ENCODE results near the gene COL11A2. TPM values are rescaled to one million over a fixed set of nuclear protein-coding genes. Genes with fewer than 3 reads are reported as not detected.

Gene COL11A2
- total and polyA plus RNA-seq, 12 donors: 0.52 to 8.7 (median 0.94) TPM

DNA sequence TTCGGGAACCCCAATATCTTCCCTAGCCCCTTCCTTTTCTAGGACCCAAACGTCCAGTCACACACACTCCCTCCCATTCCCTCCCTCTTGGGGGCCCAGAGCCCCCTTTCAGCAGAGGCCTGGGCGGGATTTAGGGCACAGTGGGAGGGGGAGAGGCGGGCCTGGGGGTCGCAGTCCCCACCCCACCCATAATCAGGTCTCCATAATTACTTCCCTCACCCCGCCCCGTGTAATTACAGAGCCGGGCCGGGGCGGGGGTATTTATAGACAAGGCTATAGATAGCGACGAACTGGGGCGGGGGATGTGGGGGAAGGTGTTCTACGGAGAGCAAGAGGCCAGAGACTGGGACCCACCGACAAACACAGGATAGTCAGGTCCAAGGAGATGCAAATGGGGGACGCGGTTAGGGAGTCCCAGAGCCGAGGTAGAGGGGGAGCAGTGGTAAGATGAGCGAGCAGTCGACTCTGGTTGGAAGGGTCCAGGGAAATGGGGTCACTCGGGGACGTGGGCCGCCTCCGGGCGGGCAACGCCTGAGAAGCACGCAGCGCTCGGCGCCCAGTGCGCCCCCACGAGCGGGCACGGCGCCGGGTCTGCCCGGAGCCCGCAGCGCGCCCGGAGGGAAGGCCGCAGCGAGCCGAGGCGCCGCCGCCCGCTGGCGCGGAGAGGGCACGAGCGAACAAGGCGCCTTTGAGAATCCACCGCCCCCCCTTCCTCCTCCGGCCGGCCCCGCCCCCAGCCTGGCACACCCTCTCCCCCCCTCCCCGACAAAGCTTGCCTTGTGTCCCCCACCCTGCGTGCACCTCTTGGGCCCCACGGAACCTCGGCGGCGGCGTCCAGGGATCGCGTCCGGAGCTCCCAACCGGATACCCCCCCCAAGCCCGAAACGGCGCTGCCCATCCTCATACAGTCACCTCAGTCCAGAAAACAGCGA is 670 bp upstream of the COL11A2 start:
- TF ChIP-seq CTCF (IDR thresholded peaks at IDR 0.05): no peak
- Histone ChIP-seq H3K4me3 (peak overlapping the region; percentile 15 to 56 (median 48)), H3K27me3 (peaks cover 0 to 35% (median 0%) of the 10 kb centered on the region in 7 donors), H3K36me3 (peaks cover 0 to 41% (median 24%) of the 10 kb centered on the region in 9 donors), H3K27ac (peak overlapping the region in 8 of 10 donors; percentile 23 to 80 (median 68)), H3K9me3 (no peaks in the 10 kb centered on the region), H3K4me1 (peaks cover 5 to 47% (median 26%) of the 10 kb centered on the region in 9 donors)
- DNase-seq (peak; percentile 40 to 53), ATAC-seq (peak; percentile 15 to 35 (median 28))
- intact Hi-C loops (cut with DNase I): no loop called here
- 2% methylated on average over 66 to 71 of the region's 72 CpGs for WGBS, 2 donors

DNA sequence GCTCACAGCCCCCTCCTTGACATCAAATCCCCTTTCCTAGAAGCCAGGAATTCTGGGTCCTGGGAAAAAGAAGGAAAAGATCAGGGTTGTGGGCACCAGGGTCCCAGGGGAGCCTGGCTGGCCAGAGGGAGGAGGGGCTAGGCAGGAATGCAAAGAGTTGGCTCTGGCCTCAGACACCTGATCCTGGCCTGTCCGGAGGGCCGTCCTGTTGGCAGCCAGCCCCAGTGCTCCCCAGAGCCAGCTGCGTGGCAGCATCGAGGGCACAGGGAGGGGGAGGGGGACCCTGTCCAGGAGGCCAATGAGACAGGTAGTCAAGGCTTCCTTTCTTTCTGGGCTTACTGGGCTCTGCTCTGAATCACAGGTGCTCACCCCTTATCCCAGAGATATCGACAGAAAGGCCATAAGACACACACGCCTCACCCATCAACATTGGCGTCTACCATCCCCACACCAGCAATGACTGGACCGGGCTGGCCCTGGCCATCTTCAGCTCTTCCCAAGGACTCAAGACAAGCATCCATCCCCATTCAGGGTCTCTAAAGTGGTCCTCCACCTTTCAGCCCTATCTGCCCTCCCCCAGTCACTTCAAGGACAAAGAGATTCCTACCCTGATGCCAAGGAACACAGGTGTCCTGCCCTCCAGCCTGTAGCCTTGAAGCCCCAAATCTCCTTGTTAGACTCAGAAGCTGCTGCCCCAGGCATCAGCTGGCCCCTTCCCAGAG is 723 bp downstream of the COL11A2 start:
- no peak overlapping the region for H3K4me3 ChIP-seq
- no peak for TF ChIP-seq CTCF (IDR thresholded peaks at IDR 0.05)
- no peak overlapping the region for H3K27ac ChIP-seq
- H3K27me3 ChIP-seq: peaks cover 0 to 35% (median 0%) of the 10 kb centered on the region in 7 donors
- H3K4me1 ChIP-seq: peaks cover 0 to 33% (median 19%) of the 10 kb centered on the region in 9 donors
- no peak for DNase-seq
- WGBS, 2 donors: 36 to 44% methylated on average over 8 of the region's 8 CpGs
- peaks cover 0 to 27% (median 17%) of the 10 kb centered on the region in 9 donors for H3K36me3 ChIP-seq
- intact Hi-C loops (cut with DNase I): no loop called here
- no peaks in the 10 kb centered on the region for H3K9me3 ChIP-seq
- no peak for ATAC-seq

DNA sequence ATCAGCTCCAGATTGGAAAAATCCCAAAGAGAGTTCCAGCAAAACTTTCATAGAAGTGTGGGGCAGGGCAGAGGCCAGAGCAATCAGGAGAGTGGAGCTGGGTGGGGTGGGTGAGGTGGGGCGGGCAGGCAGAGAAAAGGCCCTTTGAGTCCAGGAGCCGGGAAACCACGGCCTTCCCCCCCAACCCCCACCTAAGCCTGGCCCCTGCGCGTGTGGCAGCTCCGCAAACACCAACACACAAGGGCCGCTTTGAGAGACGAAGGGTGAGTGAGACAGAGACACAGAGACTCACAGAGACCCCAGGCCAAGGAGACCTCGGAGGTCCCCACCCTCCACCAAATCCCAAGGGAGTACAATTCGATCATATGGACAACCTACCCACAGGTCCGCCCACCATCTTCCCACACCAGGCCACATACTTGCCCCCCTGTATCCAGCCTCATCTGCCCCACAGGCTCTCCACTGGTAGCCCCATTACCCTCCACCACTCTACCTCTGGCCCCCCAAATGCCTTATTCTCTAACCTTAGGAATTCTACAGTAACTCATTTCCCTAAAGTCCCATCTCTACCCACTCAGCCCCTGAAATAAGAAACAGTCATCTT is 1.7 kb downstream of the COL11A2 start:
- ATAC-seq (no peak), DNase-seq (no peak)
- peaks cover 0 to 35% (median 0%) of the 10 kb centered on the region in 7 donors for H3K27me3 ChIP-seq
- no peak overlapping the region for H3K27ac ChIP-seq
- H3K9me3 ChIP-seq: no peaks in the 10 kb centered on the region
- peaks cover 0 to 18% (median 12%) of the 10 kb centered on the region in 9 donors for H3K36me3 ChIP-seq
- intact Hi-C loops (cut with DNase I): no loop called here
- H3K4me1 ChIP-seq: peaks cover 0 to 31% (median 18%) of the 10 kb centered on the region in 9 donors
- WGBS, 2 donors: 61 to 78% methylated on average over 11 of the region's 11 CpGs
- H3K4me3 ChIP-seq: no peak overlapping the region
- TF ChIP-seq CTCF (IDR thresholded peaks at IDR 0.05): no peak
